Fibroblast of gingiva (primary cell): ENCODE data around the gene PCED1B.
"Not testable (repeated sequence)": the region's sequence is repeated elsewhere in the genome, so short reads cannot be mapped to it uniquely, and the experiment has no call there.

Experiments used
- DNase-seq: peaks from one replicate; pipeline ENCODE4 v3.0.0-alpha.2; 2011; ENCODE audit warnings: low read depth

The PCED1B gene

DNA sequence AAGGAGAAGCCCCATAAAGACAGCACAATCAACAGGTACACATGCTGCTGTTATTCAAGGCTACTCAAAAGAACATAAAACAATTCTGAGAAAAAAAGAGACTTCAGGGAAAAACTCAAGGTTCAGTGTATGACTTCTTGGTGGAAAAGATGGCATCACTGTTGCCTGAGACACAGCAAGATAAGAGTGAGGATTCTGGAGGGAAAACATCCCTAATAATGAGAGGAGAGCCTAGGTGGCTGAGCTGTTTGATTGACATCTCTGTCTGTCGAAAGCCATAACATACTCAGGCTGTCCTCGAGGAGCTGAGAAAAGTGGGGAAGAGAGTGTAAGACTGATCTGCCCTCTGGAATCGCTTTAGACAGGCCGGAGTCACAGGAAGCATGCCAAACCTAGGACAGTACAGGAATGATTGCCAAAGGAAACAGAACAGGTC lies 193.8 kb downstream of the PCED1B start:
- no peak for DNase-seq

DNA sequence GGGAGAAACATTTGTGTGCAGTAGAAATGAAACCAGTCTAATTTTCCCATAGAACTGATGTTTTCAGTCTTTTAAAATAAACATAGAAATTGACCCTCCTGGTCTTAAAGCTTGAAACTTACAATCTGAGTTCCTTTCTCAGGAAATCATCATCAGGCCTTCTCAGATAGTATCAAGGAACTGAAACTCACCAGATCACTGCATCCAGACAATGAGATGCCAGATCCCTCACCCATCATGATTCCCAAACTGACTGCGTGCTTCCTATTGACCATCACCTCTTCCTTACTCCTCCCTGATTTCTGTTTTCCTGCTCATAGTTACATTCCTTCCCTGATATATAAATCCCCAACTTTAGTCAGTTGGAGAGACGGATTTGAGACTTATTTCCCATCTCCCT lies 195.3 kb downstream of the PCED1B start:
- no peak for DNase-seq

DNA sequence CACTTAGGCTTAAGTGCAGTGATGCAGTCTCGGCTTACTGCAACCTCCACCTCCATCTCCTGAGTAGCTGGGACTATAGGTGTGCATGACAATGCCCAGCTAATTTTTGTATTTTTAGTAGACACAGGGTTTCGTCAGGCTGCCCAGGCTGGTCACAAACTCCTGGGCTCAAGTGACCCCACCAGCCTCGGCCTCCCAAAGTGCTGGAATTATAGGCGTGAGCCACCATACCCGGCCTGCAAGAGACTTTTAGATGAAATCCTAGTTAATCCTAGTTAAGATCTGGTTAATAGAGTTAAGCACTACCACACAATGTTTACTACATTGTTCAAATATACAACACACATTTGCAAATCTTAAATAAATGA lies 196.8 kb downstream of the PCED1B start:
- DNase-seq, result no peak

DNA sequence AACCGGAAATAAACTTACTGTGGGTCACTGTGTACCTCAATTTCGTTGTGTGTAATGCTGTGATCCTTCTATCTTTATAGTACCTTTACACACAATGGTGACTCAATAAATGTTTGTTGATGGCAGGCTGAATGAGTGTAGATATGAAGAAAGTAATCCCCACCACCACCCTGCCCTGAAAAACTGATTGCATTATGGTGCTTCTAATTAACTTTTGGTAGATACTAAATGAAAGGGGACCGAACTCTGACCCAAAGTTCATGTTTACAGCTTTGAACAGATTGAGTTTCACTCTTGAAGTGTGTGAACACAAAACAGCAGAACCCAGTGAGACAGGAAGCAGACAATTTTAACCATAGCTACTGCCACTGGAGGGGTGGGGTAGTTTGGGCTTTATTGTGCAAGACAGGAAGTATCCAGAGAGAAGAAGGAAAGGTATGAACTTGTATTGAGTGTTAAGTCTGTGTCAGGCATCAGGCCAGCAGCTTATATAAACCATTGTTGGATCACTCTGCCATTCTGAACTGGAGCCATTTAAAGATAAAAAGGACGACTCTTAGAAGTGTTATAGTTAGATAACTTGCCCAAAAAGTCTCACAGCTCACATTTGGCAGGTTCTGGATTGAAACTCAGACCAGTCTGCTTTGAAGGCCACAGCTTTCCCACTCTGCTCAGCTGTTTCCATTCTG lies 197.3 kb downstream of the PCED1B start:
- peak; percentile 18 for DNase-seq

DNA sequence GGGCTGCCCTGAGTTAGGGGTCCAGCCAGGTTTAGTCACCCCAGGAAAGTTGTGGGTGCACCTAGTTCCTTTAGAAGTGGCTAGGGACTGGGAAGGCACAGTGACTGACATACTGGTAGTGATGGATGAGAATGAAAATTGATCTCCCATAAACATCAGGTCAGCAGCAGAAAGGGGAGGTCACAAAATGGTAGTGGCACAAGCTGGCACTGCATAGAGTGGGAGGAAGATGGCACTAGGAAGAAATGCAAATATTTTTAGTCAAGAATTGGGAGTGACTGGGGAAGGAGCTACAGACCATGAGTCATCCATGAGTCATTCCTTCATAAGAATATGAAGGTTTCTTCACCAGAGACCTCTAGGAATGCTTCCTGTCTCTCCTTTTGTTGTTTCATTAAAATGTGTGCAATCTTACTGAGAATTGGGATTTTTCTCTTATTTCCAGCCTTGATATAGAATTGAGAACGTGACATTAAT lies 198.6 kb downstream of the PCED1B start:
- peak; percentile 74 for DNase-seq

DNA sequence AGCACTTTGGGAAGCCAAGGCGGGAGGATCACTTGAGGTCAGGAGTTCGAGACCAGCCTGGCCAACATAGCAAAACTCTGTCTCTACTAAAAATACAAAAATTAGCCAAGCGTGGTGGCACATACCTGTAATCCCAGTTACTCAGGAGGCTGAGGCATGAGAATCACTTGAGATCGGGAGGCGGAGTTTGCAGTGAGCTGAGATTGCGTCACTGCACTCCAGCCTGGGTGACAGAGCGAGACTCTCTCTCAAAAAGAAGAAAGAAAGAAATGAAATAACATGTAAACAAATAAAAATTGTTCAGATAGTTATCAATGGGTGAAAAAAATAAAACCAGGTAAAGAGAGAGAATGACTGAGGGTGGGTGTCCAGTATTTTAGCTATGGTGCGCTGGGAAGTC lies 200.3 kb downstream of the PCED1B start:
- not testable (repeated sequence) for DNase-seq

DNA sequence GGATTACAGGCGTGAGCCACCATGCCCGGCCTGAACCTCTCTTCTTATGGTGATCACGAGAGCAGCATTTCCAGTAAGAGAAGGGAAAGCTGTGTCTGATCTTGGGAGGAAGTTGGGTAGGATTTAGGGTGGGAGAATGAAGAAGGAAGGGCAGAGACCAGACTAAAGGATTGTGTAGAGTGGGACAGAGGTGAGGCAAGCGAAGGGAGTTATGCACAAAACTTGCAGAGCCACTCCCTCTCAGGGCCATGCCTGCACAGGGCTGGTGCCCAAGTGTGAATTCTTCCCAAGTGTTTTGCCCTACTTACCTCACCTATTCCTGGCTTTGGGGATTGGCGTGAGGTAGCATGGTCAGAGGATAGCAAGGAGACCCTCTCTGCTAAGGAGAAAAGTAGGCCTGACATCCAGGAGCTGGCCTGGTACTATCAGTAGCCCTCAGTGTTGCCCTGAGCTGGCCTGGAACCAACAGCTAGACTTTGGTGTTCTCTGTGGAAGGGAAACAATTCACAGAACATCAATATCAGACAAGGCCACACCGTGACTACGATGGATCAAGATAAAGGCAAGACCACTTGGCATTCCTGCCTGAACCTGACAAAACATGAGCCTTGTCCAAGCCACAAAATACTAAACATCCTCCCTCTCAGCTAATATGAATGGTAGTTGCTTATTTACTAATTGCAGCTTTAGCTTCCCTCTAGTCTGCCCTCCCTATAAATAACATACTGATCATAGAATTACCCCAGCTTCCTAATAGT lies 201.3 kb downstream of the PCED1B start:
- DNase-seq, result no peak

DNA sequence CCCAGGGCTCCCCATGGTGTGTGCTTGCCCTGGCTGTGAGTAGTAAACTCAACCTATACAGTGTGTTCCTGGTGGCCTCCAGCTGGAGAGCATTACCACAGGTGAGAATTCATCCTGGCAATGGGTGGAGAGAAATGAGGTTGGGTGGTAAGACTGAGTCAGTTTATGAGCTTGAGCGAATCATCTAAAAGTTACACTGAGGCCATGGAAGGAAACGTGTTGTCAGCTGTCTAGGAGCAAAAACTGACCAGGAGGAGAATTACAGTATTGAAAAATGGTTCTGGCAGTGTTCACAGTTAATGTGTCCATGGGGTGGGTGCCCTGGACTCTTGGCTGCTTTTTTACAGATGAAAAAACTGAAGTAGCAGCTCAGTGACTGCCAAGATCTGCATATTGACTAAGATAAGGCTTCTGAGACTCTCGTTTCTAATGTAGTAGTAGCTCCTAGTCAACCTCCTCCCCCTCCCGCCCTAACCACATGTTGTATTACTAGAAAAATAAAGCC lies 202.3 kb downstream of the PCED1B start:
- no peak for DNase-seq

DNA sequence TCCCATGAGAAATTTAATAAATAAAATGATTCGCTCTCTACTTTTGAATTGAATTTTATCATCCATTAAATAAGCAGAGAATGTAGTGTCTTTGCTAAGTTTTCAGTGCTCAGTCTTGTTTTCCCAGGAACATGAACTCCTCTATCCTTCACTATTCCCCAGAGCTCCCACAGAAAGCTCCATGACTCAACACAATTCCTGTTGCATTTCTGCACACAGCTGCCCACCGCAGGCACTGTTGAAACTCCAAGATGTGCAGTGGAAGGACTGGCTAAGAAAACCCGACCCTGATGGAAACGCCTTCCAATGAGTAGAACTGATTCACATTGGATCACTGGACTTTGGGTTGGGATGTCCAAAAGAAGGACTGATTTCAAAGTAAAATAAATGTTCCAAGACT lies 202.8 kb downstream of the PCED1B start:
- peak; percentile 11 for DNase-seq
